GM19240 (cell line): Measurements from ENCODE around the gene BPIFA2.
A peak's percentile ranks its signal among the peaks of the same experiment; 100 is the strongest.

ENCODE experiments used
- DNase-seq: peaks from one replicate; pipeline ENCODE4 v3.0.0; 2011; ENCODE audit warnings: low spot score; ENCODE audit not compliant: insufficient read length

BPIFA2 gene

DNA sequence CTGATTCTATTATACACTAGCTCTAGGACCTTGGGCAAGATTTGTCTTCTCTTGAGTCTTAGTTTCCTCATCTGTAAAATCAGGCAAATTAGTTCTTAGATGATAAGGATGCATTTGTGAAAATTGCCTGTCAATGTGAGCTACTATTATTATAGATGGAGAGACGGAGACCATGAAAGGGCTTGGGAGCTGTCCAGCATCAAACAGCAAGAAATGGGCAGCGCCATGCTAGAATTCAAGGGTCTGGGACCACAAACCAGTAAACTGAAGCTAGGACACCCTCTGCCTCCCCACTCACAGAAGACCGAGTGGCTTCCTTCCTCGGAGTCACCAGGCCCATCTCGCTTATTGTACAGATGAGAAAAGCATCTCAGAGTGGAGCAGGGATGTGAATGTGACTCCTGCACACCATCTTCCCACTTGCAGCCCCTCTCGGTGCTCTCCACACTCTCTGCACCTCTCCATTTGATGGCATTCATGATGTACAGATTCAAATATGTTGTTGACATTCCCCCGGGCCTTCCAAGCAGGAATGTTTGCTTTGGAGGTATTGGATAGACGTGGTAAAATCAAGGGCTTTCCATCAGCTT, 25.0 kb downstream of the BPIFA2 start:
- no peak for DNase-seq

DNA sequence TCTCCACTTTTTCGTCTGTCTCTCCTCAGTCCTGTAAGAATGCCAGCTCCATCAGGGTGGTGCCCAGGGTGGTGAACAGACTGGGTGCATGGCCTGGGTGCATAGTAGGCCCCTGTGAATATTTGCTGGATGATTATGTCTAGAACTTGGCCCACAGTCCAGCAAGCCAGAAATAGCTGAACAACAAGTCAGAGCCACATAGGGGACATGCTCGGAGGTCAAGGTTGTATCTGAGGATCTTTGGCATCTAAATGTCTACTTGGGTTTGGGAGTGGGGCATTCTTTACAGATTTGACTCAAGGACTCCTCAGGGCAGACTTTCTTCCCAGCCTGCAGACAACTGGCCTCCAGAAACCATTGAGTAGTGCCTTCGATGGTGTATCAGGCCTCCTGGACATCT, 31.1 kb downstream of the BPIFA2 start:
- DNase-seq, result no peak

DNA sequence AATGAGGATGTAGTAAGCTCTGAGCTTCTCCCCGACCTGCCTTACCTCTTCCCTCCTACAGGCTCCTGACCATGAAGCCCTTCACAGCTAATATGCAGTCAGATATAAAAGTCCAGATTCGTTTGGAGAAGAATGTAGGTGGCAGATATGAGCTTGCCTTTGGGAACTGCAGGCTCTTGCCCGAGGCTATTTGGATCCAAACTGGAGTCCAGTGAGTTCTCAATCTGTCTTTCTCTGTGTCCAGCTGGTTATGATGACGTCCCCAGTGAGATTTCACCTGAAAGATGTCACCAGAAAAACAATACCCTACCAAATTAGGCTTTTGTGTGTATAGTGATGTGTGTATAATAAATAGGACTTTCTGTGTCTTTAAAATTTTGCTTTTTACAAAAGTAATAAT, 34.5 kb downstream of the BPIFA2 start:
- DNase-seq, result no peak

DNA sequence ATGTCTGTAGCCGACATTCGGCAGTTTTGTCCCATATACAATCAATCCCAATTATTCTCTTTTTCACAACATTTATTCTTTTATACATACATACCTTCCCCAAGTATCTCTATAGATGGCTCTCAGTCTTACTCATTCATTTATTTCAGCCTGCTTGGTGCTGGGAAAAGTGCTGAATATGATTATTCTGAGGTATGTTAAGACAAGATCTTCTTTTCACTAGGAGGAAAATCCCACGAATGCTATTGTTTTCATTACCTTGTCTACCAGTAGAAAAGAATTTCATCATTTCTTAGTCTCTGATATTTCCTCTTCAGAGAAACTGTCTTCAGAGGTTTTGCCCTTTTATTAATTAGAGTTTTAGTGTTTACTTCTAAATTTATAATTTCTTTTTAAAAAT, 35.5 kb downstream of the BPIFA2 start:
- no peak for DNase-seq

DNA sequence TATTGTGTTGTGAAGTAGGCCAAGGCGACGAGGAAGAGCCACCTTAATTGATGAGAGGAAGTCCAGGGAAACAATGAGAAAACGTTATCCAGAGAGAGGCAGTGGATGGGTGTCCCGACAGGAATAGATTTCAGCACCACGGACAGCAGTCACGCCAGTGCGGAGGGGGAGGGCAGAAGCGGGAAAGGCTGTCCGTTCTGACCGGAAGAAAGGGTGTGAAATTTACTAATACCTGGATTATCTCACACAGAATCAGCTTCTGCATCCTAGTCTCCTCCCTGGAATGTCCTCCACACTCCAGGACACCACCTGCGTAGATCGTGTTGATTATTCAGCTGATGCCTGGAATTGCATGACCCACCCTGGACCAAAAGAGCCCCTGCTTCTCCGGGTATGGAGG, 41.8 kb downstream of the BPIFA2 start:
- DNase-seq, result peak; percentile 35

DNA sequence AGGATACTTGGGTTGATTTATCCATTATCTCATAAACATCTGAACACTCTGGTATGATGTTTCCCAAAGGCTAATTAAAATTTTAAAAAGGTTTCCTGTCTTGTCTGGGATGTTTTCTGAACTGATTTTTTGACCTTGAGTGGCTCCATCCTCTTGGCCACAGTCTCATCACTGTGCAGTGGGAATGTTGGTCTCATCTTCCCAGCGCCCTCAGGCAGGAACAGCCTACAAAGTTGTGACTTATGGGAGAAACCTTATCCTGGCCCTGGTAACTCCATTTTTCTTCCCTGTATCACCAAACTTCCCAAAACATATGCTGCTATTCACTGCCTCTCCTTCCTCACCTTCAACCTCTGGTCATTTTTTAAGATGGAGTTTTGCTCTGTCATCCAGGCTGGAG, 42.4 kb downstream of the BPIFA2 start:
- DNase-seq, result no peak

DNA sequence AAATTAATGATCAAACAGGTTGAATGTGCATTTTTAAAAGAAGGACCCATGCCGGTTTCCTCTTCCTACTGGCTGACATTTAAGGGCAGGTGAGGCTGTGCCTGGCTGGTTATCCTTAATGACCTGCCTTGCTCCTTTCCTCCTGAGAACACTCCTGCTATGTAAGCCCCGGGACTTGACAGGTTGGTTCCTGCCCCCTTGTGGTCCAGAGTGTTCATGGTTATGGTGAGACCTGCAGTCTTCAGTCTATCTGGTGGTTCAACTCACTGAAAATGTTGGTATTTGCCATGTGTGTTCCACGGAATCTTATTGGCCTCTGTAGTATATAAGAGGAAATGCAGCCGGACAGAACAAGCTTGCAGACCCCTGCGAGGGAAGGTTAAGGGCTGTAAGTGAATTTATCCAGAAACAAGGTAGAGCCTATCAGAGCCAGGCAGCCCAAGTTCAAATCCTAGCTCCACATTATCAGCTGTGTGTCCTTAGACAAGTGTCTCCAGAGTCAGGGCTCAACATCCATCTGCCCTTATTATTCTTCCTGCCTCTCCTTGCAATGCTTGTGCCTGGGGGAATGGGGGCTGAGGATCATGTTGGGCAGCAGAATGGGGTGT, 44.0 kb downstream of the BPIFA2 start:
- peak; percentile 51 for DNase-seq

DNA sequence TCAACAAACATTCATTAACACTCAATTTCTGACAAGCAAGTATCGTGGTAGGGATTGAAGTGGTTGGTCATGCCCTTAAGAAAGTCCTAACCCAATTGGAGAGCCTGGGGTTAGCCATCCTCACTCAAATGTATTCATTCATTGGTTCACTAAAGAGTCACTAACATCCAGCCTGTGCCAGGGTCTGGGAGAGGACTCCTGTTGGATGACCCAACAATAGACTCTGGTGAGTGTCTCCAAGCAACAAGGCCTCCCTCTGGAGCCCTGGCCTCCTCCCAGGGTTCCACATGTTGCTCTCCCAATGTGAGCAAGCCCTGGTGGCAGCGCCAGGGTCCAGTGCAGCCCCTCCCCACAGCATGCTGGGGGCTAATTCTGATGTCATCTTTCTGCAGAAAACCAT, 49.1 kb downstream of the BPIFA2 start, which contains the start of gene BPIFA3:
Gene BPIFA3 (plus strand): TSS at position 301 of the 400 bp plus-strand sequence. CDS start 185 bp downstream, outside the sequence.
- no peak for DNase-seq

DNA sequence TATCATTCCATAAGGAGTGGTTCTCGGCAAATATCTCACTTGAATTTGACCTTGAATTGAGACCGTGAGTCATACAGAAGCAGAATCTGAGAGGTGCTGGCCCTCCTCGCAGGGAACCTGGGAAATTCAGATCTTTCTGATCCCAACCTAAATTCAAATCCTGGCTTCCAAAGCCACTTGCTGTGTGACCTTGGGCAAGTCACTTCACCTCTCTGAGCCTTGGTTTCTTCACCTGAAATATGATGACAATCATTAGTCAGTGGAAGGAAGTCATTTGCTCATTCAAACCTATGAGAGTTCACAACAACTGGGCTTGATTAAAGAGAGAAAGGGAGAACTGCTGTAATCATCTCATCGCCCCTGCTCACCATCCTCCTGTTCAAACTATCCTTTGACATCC, 56.4 kb downstream of the BPIFA2 start:
- no peak for DNase-seq

DNA sequence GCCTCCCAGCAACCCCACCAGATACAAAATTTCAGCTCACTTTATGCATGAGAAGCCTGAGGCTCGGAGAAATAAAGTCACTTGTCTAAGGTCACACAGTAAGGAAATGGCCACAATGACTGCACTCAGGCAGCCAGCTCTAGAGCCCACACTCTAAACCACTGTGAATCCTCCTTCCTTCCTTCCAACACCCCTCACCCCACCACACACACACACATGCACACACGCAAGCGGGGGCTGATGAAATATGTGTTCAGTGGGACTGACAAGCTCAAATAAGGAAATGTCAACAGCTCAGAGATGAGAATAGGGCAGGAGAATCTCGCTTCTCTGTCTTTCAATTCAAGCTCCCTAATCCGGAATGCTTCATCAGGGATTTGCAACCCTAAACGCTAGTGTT, 61.9 kb downstream of the BPIFA2 start:
- DNase-seq, result no peak
